HepG2 (cell line): ENCODE measurements around the gene IQCN. TPM values are rescaled to one million over a fixed set of nuclear protein-coding genes. Genes with fewer than 3 reads are reported as not detected.

Experiments used
- DNMT3B ChIP-seq: conservative IDR thresholded peaks from 2 replicates; pipeline ENCODE4 v1.6.1; 2016; ENCODE audit warnings: missing biosample characterization, control low read depth
- IRX3 ChIP-seq: sonication (generic); formaldehyde crosslinking; IDR thresholded peaks from 2 replicates; pipeline ENCODE4 v1.8.1; 2023; ENCODE audit warnings: mild to moderate bottlenecking, low read depth, missing genetic modification reagents, borderline replicate concordance
- KAT7 ChIP-seq: IDR thresholded peaks from 2 replicates; pipeline ENCODE4 v1.6.1; 2018; ENCODE audit warnings: borderline replicate concordance, missing compliant biosample characterization
- NR2F2 ChIP-seq: IDR thresholded peaks from 2 replicates; pipeline ENCODE4 v1.6.1; 2012; ENCODE audit warnings: low read depth, inconsistent platforms, borderline replicate concordance
- POGK ChIP-seq: sonication (generic); formaldehyde crosslinking; conservative IDR thresholded peaks from 2 replicates; pipeline ENCODE4 v1.8.0; 2022; ENCODE audit warnings: mild to moderate bottlenecking, moderate library complexity, missing genetic modification reagents
- PRPF4 ChIP-seq: fragments of 200-400 bp; formaldehyde crosslinking; IDR thresholded peaks from 2 replicates; pipeline ENCODE4 v1.6.1; 2016; ENCODE audit warnings: low read length, low read depth; ENCODE audit not compliant: poor library complexity, severe bottlenecking
- TAF1 ChIP-seq: sonication (generic); formaldehyde crosslinking; IDR thresholded peaks from 2 replicates; pipeline ENCODE4 v1.4.0; 2020; ENCODE audit warnings: missing genetic modification reagents
- TFDP2 ChIP-seq: sonication (generic); formaldehyde crosslinking; IDR thresholded peaks from 2 replicates; pipeline ENCODE4 v1.4.0; 2020; ENCODE audit warnings: missing genetic modification reagents
- ZNF124 ChIP-seq: sonication (generic); formaldehyde crosslinking; IDR thresholded peaks from 2 replicates; pipeline ENCODE4 v1.4.0; 2020; ENCODE audit warnings: missing genetic modification reagents
- ZNF430 ChIP-seq: sonication (generic); formaldehyde crosslinking; IDR thresholded peaks from 2 replicates; pipeline ENCODE4 v1.9.0; 2021; ENCODE audit warnings: mild to moderate bottlenecking, missing genetic modification reagents
- ZNF549 ChIP-seq: sonication (generic); formaldehyde crosslinking; IDR thresholded peaks from 2 replicates; pipeline ENCODE4 v1.5.0; 2020; ENCODE audit warnings: missing genetic modification reagents
- ZSCAN29 ChIP-seq: sonication (generic); formaldehyde crosslinking; conservative IDR thresholded peaks from 2 replicates; pipeline ENCODE4 v1.4.0; 2020; ENCODE audit warnings: mild to moderate bottlenecking, missing genetic modification reagents
- polyA plus RNA-seq, 8 experiments: library from polyadenylated mRNA; depleted of rRNA in 3 of 8; stranded (reverse) in 7 of 8; unstranded in 1 of 8; fragments of >200 nt; fragmentation: Illumina TruSeq in 4 of 8; extraction: Trizol in 4 of 8; gene quantifications; 2 replicates each; pipeline versions ENCODE4 v1.2.1 to v1.2.3, GENCODE V29; 2011 to 2016; ENCODE audit warnings: low read depth in 4 of 8, missing spikeins in 1 of 8, mixed read lengths in 1 of 8; ENCODE audit not compliant: insufficient read depth in 1 of 8
- total RNA-seq, 5 experiments: library from RNA; depleted of rRNA; stranded (reverse); fragments of >200 nt; fragmentation: Illumina TruSeq; extraction: Trizol; gene quantifications; 2 replicates each; pipeline ENCODE4 v1.2.3, GENCODE V29; 2016; ENCODE audit warnings: low read depth in 1 of 5
- TF ChIP-seq, protein P1 (sequence below), 2 experiments: sonication (generic) in 1 of 2; formaldehyde crosslinking in 1 of 2; IDR thresholded peaks; 2 replicates each; pipeline versions ENCODE4 v1.4.0 to v1.6.1; 2018 to 2020; ENCODE audit warnings: missing genetic modification reagents in 2 of 2, borderline replicate concordance in 1 of 2, low read depth in 1 of 2, mild to moderate bottlenecking in 1 of 2, missing biosample characterization in 1 of 2
- TF ChIP-seq, protein P2 (sequence below), 2 experiments: IDR thresholded peaks; 2 replicates each; pipeline ENCODE4 v1.6.1; 2011 to 2012; ENCODE audit warnings: low read length in 2 of 2, borderline replicate concordance in 1 of 2, low read depth in 1 of 2, mild to moderate bottlenecking in 1 of 2, moderate library complexity in 1 of 2
- TF ChIP-seq, protein P3 (sequence below): IDR thresholded peaks from 2 replicates; pipeline ENCODE4 v1.4.0; 2020; ENCODE audit warnings: mild to moderate bottlenecking, missing genetic modification reagents

Gene IQCN
- total and polyA plus RNA-seq, 2 of the 13 experiments (the other 11 are each of a cell fraction or from before 2014, with no cell fraction given), result 0.04 to 0.18 TPM

DNA sequence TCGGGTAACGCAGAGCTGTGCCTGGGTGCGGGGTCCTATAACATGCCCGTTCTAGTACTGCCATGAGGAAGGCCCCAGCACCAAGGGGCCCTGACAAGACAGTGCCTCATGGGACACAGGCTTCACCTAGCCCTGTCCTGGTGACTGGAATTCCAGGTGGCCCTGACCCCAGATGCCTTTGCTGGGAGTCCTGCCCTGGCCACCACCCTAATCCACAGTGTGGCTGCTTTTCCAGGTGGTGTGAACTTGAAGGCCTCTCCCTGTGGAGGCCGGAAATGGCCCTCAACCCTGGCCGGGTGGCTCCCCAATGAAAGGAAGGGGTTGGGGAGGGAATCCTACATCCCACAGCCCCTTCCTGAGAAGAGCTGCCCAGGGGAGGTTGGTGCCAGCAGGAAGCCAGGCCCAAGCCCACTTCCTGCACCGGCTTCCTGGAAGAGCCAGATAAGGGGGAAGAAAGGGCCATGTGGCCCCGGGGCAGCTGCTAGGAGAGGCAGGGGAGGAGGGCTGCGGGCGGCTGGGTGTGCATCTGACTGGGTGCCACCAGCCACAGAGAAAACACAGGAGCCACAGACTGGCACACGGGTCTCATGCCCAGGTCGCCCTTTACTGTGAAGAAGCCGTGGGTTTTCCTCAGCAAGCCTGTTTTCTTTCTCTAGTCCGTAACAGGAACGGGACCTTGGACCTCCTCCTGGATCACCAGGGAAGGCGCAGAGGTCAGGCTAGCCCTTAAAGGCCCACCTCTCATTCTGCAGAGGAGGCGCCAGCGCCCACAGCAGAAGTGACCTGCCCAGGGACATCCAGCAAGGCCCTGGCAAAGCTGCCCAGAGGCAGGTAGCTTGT is 43.9 kb upstream of the IQCN start (continued):
- TF ChIP-seq TFDP2 (CRISPR knock-in tag) (0 out of 2 replicates have a peak, but pooled peaks have one; percentile 18), IRX3 (CRISPR knock-in tag) (no peak), ZNF430 (CRISPR knock-in tag) (no peak), PRPF4 (no peak), NR2F2 (0 out of 2 replicates have a peak, but pooled peaks have one; percentile 13), TAF1 (peak; percentile 11; the same call in 1 of the 2 replicates), POGK (CRISPR knock-in tag) (0 out of 2 replicates have a peak, but pooled peaks have one; percentile 26), ZNF549 (CRISPR knock-in tag) (no peak), DNMT3B (no peak), KAT7 (CRISPR knock-in tag) (no peak), ZNF124 (no peak), ZSCAN29 (CRISPR knock-in tag) (peak; percentile 76)
- TF ChIP-seq, protein P1, sequence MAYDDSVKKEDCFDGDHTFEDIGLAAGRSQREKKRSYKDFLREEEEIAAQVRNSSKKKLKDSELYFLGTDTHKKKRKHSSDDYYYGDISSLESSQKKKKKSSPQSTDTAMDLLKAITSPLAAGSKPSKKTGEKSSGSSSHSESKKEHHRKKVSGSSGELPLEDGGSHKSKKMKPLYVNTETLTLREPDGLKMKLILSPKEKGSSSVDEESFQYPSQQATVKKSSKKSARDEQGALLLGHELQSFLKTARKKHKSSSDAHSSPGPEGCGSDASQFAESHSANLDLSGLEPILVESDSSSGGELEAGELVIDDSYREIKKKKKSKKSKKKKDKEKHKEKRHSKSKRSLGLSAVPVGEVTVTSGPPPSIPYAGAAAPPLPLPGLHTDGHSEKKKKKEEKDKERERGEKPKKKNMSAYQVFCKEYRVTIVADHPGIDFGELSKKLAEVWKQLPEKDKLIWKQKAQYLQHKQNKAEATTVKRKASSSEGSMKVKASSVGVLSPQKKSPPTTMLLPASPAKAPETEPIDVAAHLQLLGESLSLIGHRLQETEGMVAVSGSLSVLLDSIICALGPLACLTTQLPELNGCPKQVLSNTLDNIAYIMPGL (CRISPR knock-in tag; IDR thresholded peaks at IDR 0.05; ENCODE audit: borderline replicate concordance in 1 of 2, low read depth in 1 of 2), result peak; percentile 29 to 58; a peak in 3 of 4 replicates
- TF ChIP-seq, protein P2, sequence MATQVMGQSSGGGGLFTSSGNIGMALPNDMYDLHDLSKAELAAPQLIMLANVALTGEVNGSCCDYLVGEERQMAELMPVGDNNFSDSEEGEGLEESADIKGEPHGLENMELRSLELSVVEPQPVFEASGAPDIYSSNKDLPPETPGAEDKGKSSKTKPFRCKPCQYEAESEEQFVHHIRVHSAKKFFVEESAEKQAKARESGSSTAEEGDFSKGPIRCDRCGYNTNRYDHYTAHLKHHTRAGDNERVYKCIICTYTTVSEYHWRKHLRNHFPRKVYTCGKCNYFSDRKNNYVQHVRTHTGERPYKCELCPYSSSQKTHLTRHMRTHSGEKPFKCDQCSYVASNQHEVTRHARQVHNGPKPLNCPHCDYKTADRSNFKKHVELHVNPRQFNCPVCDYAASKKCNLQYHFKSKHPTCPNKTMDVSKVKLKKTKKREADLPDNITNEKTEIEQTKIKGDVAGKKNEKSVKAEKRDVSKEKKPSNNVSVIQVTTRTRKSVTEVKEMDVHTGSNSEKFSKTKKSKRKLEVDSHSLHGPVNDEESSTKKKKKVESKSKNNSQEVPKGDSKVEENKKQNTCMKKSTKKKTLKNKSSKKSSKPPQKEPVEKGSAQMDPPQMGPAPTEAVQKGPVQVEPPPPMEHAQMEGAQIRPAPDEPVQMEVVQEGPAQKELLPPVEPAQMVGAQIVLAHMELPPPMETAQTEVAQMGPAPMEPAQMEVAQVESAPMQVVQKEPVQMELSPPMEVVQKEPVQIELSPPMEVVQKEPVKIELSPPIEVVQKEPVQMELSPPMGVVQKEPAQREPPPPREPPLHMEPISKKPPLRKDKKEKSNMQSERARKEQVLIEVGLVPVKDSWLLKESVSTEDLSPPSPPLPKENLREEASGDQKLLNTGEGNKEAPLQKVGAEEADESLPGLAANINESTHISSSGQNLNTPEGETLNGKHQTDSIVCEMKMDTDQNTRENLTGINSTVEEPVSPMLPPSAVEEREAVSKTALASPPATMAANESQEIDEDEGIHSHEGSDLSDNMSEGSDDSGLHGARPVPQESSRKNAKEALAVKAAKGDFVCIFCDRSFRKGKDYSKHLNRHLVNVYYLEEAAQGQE (IDR thresholded peaks at IDR 0.05; ENCODE audit: borderline replicate concordance in 1 of 2, low read depth in 1 of 2, low read length in 2 of 2), result no peak
- TF ChIP-seq, protein P3, sequence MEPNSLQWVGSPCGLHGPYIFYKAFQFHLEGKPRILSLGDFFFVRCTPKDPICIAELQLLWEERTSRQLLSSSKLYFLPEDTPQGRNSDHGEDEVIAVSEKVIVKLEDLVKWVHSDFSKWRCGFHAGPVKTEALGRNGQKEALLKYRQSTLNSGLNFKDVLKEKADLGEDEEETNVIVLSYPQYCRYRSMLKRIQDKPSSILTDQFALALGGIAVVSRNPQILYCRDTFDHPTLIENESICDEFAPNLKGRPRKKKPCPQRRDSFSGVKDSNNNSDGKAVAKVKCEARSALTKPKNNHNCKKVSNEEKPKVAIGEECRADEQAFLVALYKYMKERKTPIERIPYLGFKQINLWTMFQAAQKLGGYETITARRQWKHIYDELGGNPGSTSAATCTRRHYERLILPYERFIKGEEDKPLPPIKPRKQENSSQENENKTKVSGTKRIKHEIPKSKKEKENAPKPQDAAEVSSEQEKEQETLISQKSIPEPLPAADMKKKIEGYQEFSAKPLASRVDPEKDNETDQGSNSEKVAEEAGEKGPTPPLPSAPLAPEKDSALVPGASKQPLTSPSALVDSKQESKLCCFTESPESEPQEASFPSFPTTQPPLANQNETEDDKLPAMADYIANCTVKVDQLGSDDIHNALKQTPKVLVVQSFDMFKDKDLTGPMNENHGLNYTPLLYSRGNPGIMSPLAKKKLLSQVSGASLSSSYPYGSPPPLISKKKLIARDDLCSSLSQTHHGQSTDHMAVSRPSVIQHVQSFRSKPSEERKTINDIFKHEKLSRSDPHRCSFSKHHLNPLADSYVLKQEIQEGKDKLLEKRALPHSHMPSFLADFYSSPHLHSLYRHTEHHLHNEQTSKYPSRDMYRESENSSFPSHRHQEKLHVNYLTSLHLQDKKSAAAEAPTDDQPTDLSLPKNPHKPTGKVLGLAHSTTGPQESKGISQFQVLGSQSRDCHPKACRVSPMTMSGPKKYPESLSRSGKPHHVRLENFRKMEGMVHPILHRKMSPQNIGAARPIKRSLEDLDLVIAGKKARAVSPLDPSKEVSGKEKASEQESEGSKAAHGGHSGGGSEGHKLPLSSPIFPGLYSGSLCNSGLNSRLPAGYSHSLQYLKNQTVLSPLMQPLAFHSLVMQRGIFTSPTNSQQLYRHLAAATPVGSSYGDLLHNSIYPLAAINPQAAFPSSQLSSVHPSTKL, result peak; percentile 69
